HG03342 (cell line): ENCODE measurements around the gene PTPN2.
"Not testable (repeated sequence)": the region's sequence is repeated elsewhere in the genome, so short reads cannot be mapped to it uniquely, and the experiment has no call there.

Source experiments
- ATAC-seq: cut with Tn5 transposase; IDR thresholded peaks from one replicate; pipeline ENCODE4 v1.9.1; 2021; ENCODE audit warnings: mild to moderate bottlenecking, moderate library complexity; ENCODE audit not compliant: unreplicated experiment

The PTPN2 gene

DNA sequence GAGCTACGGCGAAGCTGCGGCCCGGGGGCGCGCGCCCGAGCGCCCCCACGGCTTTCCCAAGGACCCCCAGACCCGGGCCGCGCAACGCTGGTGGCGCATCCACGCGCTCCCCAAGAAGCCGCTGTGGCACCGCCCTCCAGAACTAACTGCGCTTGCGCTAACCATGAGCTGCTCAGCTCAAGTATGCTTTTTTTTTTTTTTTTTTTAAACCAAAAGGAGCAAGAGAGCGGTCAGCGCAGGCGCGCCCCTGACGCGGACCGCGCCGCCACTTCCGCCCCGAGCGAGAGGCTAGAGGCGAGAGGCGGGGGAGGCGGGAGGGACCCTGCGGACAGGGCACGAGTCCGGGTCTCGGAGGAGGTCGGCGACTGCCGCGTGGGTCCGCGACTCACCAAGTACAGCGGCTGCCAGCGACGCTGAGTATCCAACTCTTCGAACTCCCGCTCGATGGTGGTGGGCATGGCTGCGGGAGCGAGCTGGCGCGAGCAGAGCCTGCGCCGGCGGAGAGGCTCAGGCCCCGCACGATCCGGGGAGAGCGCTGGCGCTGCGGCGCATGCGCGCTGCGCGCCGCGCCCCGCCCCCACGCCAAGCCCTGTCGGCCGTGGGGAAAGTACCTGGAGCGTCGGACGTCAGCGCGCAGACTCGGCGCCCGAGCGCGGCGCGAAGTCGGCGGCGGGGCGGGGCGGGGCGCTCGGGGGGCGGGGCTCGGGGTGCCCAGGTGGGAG, at the start of gene PTPN2:
Gene PTPN2 (minus strand): TSS at position 554 of the 722 bp plus-strand sequence. CDS start 96 bp downstream, at position 458.
- ATAC-seq, result peak; percentile 63

GRCh38 chr18:12933327-12933726, 49.3 kb upstream of the PTPN2 start:
- no peak for ATAC-seq

DNA sequence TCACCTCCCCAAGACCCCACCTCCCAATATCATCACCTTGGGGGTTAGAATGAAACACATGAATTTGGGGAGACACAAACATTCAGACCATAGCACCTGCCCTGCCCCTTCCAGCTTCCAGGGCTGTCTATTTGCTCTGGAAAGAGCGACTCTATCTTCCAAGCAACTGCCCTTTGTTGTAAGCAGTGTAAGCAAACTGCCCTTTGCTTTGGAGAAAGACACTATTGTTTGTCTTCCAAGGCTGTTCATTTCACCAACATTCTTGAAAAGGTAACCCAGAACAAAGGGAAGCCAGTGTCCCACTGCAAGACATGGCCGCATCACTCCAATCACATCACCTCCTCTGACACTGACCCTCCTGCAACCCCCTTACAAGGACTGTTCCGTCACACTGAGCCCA, 46.9 kb upstream of the PTPN2 start:
- no peak for ATAC-seq

- no peak for ATAC-seq
Observed at GRCh38 chr18:12930376-12930775, 46.3 kb upstream of the PTPN2 start.

- no peak for ATAC-seq
Observed at GRCh38 chr18:12929477-12930083, 45.5 kb upstream of the PTPN2 start.

DNA sequence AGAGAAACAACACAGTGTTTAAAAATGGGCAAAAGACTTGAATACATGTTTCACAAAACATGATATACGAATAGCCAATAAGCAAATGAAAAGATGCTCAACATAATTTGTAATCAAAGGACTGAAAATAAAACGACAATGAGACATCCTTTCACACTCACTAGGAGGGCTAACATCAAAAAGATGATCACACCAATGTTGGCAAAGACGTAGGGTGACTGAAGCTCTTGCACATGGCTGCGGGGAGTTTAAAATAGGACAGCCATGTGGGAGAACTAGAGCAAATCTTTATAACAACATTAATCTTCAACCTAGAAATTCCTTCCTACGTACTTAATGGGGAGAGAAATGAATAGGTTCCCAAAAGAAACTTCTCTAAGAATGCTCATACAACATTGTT, 44.6 kb upstream of the PTPN2 start:
- no peak for ATAC-seq

- no peak for ATAC-seq
Observed at GRCh38 chr18:12928206-12928605, 44.2 kb upstream of the PTPN2 start.

GRCh38 chr18:12924616-12925015, 40.6 kb upstream of the PTPN2 start:
- no peak for ATAC-seq

DNA sequence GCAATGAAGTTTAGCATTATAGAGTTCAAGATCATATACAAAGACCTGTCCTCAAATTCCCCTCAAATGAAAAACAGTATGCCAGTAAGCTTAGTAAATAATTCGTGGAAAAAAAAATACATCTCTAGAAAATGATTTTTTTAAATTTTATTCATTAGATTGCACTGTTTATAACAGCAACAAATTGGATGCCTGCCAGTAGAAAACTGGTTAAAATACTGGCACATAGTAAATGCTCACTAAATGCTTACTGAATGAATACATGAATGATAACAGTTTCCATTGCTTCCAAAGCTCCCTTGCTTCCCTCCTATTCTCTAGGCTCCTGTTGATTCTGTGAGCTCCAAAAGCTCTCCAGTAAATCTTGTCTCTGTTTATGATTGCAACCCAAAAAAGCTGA, 38.2 kb upstream of the PTPN2 start:
- ATAC-seq, result no peak

DNA sequence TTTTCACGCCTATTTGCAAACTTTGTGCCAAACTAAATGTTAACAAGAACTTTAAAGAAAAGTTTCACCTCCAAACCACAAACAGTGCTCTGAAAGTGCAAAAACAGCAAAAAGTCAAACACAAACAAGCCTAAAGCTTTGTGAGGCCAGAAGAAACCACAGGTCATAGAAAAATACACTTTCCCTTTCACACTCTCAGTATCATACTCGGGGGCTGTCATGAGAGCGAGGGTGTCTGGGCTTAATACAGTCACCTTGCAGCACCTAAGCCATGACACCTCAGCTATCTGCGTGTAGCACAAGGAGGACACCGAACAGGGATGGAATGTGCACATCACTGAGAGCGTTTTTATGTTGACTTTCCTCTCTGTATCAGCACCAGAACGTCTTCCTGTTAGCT, 37.1 kb upstream of the PTPN2 start:
- no peak for ATAC-seq

DNA sequence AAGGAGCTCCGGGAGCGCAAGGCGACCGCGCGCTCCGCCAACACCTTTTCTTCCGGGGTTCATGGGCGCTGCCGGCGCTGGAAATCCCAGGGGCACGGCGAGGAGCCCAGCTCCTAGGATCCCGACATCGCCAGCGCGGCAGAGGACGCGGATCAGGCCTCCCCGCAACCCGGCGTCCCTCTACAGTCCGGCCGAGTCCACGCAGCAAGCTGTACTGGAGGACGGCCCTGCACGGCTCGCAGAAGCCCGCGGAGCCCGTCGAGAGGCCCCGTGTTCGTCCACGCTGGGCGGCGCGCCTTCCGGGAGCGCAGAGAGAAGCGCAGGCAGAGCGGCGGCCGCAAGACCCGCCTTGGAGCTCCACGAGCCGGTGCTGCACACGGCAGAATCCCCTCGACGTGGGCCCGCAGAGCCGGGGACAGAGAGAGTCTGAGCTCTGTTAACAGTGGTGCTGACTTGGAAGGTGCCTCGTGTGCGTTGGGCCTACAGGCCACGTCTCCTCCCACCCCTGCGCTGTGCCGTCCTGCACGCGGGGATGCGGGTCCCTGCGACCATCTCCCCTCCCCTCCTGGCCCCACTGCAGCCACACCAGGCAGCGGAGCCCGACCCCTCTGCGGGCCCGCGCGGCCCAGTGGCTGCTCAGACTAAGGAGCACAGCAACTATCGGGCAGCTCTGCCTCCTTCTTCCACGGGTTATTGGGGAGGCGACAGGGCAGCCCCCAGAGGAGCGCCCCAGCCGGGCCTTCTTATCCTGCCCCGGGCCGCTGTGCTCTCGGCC, 28.1 kb upstream of the PTPN2 start:
- ATAC-seq, result no peak

DNA sequence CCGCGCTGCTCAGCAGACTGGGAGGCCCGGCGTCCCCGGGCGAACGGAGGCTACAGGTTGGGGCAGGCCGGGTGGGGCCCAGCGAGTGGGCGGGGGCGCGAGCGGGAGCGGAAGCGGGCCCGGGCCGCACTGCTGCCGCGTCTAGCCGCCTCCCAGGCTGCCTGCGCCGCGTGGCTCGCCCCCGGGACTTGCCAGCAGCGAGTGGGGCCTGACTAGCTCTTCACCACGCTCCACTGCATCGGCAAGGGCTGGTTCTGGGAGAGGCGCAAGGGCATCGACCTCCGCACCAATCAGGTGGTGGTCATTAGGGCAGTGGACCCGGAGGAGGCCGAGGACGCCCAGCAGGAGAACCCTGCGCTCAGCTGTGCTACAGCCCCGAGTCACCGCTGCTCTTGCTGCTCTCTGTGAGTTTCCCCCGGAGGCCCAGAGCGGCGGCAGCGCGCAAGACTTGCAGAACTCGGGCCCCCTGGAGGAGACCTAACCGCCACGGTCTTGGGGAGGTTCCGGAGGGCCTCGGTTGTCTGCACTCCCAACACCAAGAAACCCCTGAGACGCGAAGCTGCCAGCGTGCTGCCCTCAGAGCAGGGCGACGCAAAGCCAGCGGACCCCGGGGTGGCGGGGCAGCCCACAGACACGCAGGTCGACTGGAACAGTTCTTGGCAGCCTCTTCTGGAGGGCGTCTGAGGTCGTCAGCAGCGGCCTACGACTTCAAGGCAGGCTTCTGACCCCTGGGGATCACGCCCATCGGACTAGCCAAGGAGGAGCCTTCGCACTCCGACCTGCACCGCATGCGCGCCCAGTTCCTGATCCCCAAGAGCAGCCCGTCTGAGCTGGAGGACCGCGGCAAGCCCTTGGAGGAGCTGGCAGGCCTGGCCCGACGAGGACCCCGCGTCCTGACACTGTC, 27.2 kb upstream of the PTPN2 start:
- ATAC-seq, result no peak

DNA sequence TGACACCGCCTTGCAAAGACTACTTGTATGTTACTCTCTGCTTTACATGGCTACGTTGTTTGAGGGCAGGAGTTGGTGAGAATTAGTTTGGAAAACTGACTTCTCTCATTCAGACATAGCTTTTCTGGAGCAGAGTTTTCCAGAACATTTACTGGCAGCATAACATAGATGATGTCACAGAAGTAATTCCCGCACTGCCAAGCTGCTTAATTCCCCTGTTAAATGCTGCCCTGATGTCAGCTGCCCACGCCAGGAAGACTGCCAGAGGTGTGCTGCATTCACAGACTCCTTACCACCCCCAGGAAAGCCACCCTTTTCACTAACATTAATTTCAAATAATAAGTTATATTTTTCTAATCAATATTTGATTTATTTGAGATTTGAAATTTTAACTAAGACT, 24.7 kb upstream of the PTPN2 start:
- no peak for ATAC-seq

DNA sequence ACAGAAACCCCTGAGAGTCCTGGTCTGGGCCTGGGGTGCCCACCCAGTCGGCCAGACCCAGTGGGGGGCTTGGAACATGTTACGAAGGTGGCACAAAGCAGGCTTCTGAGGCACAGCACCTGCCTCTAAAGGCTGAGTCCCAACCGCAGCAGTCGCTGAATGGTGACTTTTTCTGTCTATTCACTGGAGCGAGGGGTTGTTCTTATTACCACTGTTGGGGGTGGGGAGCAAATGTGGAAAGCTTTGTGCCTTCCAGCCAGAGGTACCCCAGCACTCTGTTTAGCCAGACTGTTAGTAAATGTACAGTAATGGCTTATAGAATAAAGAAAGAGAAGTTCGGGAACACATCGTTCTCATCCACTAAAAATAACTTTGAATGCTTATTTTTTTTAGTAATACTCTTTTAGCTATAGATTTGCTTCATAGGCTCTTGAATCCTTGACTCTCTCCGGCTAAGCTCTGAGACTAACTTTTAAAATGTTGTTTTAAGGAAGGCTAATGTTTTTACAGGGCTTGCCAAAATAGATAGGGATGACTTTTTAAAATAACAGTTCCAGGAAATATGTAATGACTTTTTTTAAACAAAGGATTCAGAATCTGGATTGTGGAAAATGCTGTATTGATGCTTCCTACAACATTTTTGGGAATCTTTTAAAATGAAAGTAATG, 23.4 kb upstream of the PTPN2 start:
- ATAC-seq, result no peak

- no peak for ATAC-seq
Observed at GRCh38 chr18:12906773-12907172, 22.7 kb upstream of the PTPN2 start.

DNA sequence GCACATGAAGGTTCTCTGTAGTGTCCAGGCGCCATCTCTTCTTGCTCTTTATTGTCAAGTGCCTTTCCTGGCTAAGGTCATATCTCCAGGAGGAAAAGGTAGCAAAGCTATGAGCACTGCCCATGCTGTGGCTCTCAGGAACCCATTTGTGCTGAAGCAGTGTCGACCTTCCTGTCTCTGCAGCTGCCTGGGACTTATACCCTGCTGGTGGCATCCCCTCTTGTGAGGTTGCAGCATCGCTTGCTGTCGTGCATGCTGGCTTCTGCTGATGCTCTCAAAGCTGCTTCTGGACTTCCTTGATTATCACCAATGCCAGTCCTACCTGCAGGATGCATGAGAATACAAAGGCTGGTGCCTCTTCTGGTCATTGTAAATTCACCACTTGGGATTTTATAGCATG, 22.1 kb upstream of the PTPN2 start:
- ATAC-seq, result no peak

- no peak for ATAC-seq
Observed at GRCh38 chr18:12904012-12904516, 20.0 kb upstream of the PTPN2 start.

GRCh38 chr18:12901208-12901607, 17.2 kb upstream of the PTPN2 start:
- ATAC-seq, result not testable (repeated sequence)

DNA sequence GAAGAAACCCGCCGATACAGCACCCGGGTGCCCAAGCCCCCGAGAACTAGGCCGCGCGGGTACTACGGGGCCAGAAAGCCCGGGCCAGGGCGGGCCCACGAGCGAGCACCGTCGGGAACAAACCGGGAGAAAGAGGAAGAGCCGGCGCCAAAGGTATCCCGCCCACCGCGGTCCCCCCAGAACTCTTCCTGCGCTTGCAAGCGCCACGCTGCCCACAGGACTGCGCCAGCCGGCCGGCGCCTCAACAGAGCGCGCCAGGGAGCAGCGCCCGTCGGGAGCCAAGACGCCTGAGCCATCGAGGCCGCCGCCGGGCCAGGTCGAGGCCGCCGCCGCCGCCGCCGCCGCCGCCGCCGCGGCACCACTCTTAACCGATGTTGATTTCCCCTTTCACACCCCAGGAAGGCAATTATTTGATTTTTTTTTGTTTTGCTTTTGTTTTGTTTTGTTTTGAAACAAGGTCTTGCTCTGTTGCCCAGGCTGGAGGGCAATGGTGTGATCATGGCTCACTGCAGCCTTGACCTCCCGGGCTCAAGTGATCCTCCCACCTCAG, 12.8 kb upstream of the PTPN2 start:
- ATAC-seq, result not testable (repeated sequence)

GRCh38 chr18:12895626-12896025, 11.6 kb upstream of the PTPN2 start:
- no peak for ATAC-seq
